ENCODE measurements around the gene A2ML1.

The A2ML1 gene

GRCh38 chr12:8870586-8870985 lies 48.2 kb downstream of the A2ML1 start:
- H3K4me2 ChIP-seq = no peak overlapping the region
- H3K36me3 ChIP-seq (ENCODE audit: insufficient read depth) = no peaks in the 10 kb centered on the region
- H3K9ac ChIP-seq = no peak overlapping the region
- no peaks in the 10 kb centered on the region for H3K27me3 ChIP-seq (ENCODE audit: insufficient read depth, low read depth)
- no peak for TF ChIP-seq CTCF (conservative IDR thresholded peaks at IDR 0.05; ENCODE audit: low read depth, low read length)
- H3K79me2 ChIP-seq (ENCODE audit: insufficient read depth, low read depth) = no peaks in the 10 kb centered on the region
- no peak overlapping the region for H3K4me3 ChIP-seq (IDR thresholded peaks at IDR 0.05; ENCODE audit: insufficient read depth, low read depth, low read length)
- no peaks in the 10 kb centered on the region for H3K4me1 ChIP-seq (ENCODE audit: low read depth, poor library complexity, severe bottlenecking)
- H2AFZ ChIP-seq (ENCODE audit: low read depth) = no peak overlapping the region
- no peaks in the 10 kb centered on the region for H4K20me1 ChIP-seq (ENCODE audit: insufficient read depth)
- H3K27ac ChIP-seq = no peak overlapping the region

GRCh38 chr12:8871068-8871467 lies 48.6 kb downstream of the A2ML1 start:
- no peaks in the 10 kb centered on the region for H3K36me3 ChIP-seq (ENCODE audit: insufficient read depth)
- no peak overlapping the region for H3K4me2 ChIP-seq
- H3K79me2 ChIP-seq (ENCODE audit: insufficient read depth, low read depth) = no peaks in the 10 kb centered on the region
- no peaks in the 10 kb centered on the region for H3K27me3 ChIP-seq (ENCODE audit: insufficient read depth, low read depth)
- H3K27ac ChIP-seq = no peak overlapping the region
- H2AFZ ChIP-seq (ENCODE audit: low read depth) = no peak overlapping the region
- TF ChIP-seq CTCF (conservative IDR thresholded peaks at IDR 0.05; ENCODE audit: low read depth, low read length) = no peak
- no peak overlapping the region for H3K9ac ChIP-seq
- no peaks in the 10 kb centered on the region for H4K20me1 ChIP-seq (ENCODE audit: insufficient read depth)
- no peaks in the 10 kb centered on the region for H3K4me1 ChIP-seq (ENCODE audit: low read depth, poor library complexity, severe bottlenecking)
- no peak overlapping the region for H3K4me3 ChIP-seq (IDR thresholded peaks at IDR 0.05; ENCODE audit: insufficient read depth, low read depth, low read length)

- Histone ChIP-seq H3K4me1 (ENCODE audit: low read depth, poor library complexity, severe bottlenecking) (no peaks in the 10 kb centered on the region), H3K36me3 (ENCODE audit: insufficient read depth) (no peaks in the 10 kb centered on the region), H2AFZ (ENCODE audit: low read depth) (no peak overlapping the region), H3K27ac (no peak overlapping the region), H3K4me3 (IDR thresholded peaks at IDR 0.05; ENCODE audit: insufficient read depth, low read depth, low read length) (no peak overlapping the region), H3K4me2 (no peak overlapping the region), H3K27me3 (ENCODE audit: insufficient read depth, low read depth) (no peaks in the 10 kb centered on the region), H3K9ac (no peak overlapping the region), H4K20me1 (ENCODE audit: insufficient read depth) (no peaks in the 10 kb centered on the region), H3K79me2 (ENCODE audit: insufficient read depth, low read depth) (no peaks in the 10 kb centered on the region)
- TF ChIP-seq CTCF (conservative IDR thresholded peaks at IDR 0.05; ENCODE audit: low read depth, low read length) = no peak
Observed at GRCh38 chr12:8876887-8877286, 54.5 kb downstream of the A2ML1 start.

- no peaks in the 10 kb centered on the region for H4K20me1 ChIP-seq (ENCODE audit: insufficient read depth)
- no peak for TF ChIP-seq CTCF (conservative IDR thresholded peaks at IDR 0.05; ENCODE audit: low read depth, low read length)
Observed at GRCh38 chr12:8886502-8887284, 64.3 kb downstream of the A2ML1 start.

More at GRCh38 chr12:8886502-8887284, 64.3 kb downstream of the A2ML1 start:
- H3K36me3 ChIP-seq (ENCODE audit: insufficient read depth) = no peaks in the 10 kb centered on the region
- H3K4me1 ChIP-seq (ENCODE audit: low read depth, poor library complexity, severe bottlenecking) = no peaks in the 10 kb centered on the region
- no peak overlapping the region for H3K27ac ChIP-seq
- no peak overlapping the region for H2AFZ ChIP-seq (ENCODE audit: low read depth)
- H3K4me3 ChIP-seq (IDR thresholded peaks at IDR 0.05; ENCODE audit: insufficient read depth, low read depth, low read length) = no peak overlapping the region
- H3K4me2 ChIP-seq = no peak overlapping the region
- no peak overlapping the region for H3K9ac ChIP-seq
- H3K27me3 ChIP-seq (ENCODE audit: insufficient read depth, low read depth) = no peaks in the 10 kb centered on the region
- H3K79me2 ChIP-seq (ENCODE audit: insufficient read depth, low read depth) = no peaks in the 10 kb centered on the region

Data from KMS-11 (cell line).